Measurements from ENCODE around the gene TWF2.

GRCh38 chr3:52213005-52213404 lies 26.0 kb downstream of the TWF2 start:
- TF ChIP-seq CTCF (IDR thresholded peaks at IDR 0.05) (no peak), EP300 (IDR thresholded peaks at IDR 0.05) (no peak), POLR2A (IDR thresholded peaks at IDR 0.05) (no peak), POLR2AphosphoS5 (IDR thresholded peaks at IDR 0.05) (no peak)

Data from suprapubic skin (tissue), 4 donors.